HepG2 (cell line): ENCODE results near the gene TMX3. TPM values are rescaled to one million over a fixed set of nuclear protein-coding genes. Genes with fewer than 3 reads are reported as not detected.

Experiments
- ATAC-seq: fragments of 200-7000 bp; cut with Tn5 transposase; 3 replicates; pipeline ENCODE4 v1.9.1; 2020; ENCODE audit warnings: mild to moderate bottlenecking, moderate library complexity
- BruUV-seq: library from RNA; stranded (reverse); fragments of 400-500 nt; replicated peaks from 2 replicates; lab custom pipeline; 2021; lab: Mats Ljungman, UMichigan
- CTCF ChIA-PET: fragments of 300-600 bp; formaldehyde crosslinking; extraction: SDS; loops from one replicate; lab custom pipeline; 2021; ENCODE audit warnings: low total read pairs, inconsistent platforms, low intra/inter-chr PET ratio; lab: Yijun Ruan, JAX
- POLR2A ChIA-PET: fragments of 350-600 bp; sonication (Branson Sonifier 250); formaldehyde crosslinking; loops from one replicate; lab custom pipeline; 2020; ENCODE audit warnings: antibody characterized with exemption, inconsistent platforms; lab: Yijun Ruan, JAX
- DNase-seq: peaks from one replicate; pipeline ENCODE4 v3.0.0-alpha.2; 2015; ENCODE audit warnings: low spot score
- FAIRE-seq: peaks from 3 replicates; lab custom pipeline; 2011; peaks lifted over from hg19 to GRCh38; lab: Jason Lieb, UNC
- H2AFZ ChIP-seq: one replicate; pipeline ENCODE4 v1.6.1; 2011; ENCODE audit warnings: low read length, inconsistent platforms
- H3K27ac ChIP-seq: fragments of 300-600 bp; 3 replicates; pipeline ENCODE4 v1.8.0; 2011; ENCODE audit warnings: mixed run types, mild to moderate bottlenecking, mixed read lengths, low read length, inconsistent platforms; ENCODE audit not compliant: insufficient read depth; ENCODE audit errors: extremely low read length
- H3K27me3 ChIP-seq, 2 experiments: fragments of 200-600 bp in 1 of 2; 2 replicates in 1 of 2; 3 replicates in 1 of 2; pipeline versions ENCODE4 v1.6.0 to v1.8.0; 2011; ENCODE audit warnings: low read length in 2 of 2, mild to moderate bottlenecking in 2 of 2, moderate library complexity in 2 of 2, inconsistent platforms in 1 of 2; ENCODE audit not compliant: insufficient read depth in 2 of 2, control insufficient read depth in 1 of 2
- H3K36me3 ChIP-seq, 2 experiments: fragments of 200-600 bp in 1 of 2; replicated peaks in 1 of 2; 2 replicates in 1 of 2; 3 replicates in 1 of 2; pipeline versions ENCODE4 v1.5.1 to v1.8.0; 2011; ENCODE audit warnings: low read length in 2 of 2, inconsistent platforms in 1 of 2; ENCODE audit not compliant: insufficient read depth in 2 of 2, control insufficient read depth in 1 of 2
- H3K4me1 ChIP-seq: 2 replicates; pipeline ENCODE4 v1.5.1; 2012; ENCODE audit warnings: low read length, inconsistent platforms; ENCODE audit not compliant: insufficient read depth
- H3K4me2 ChIP-seq: 2 replicates; pipeline ENCODE4 v1.6.0; 2011; ENCODE audit warnings: low read depth, low read length, inconsistent platforms
- H3K4me3 ChIP-seq, 3 experiments: fragments of 200-600 bp in 1 of 3; sonication (generic), shearing (Covaris generic) in 1 of 3; replicated peaks in 1 of 3; 2 replicates each; pipeline ENCODE4 v1.5.1; 2011 to 2016; ENCODE audit warnings: low read length in 3 of 3, inconsistent platforms in 2 of 3, low read depth in 2 of 3, mild to moderate bottlenecking in 2 of 3, control low read depth in 1 of 3, mixed read lengths in 1 of 3; ENCODE audit not compliant: insufficient read depth in 1 of 3
- H3K79me2 ChIP-seq: one replicate; pipeline ENCODE4 v1.6.1; 2011; ENCODE audit warnings: low read length, inconsistent platforms; ENCODE audit not compliant: insufficient read depth
- H3K9ac ChIP-seq: 2 replicates; pipeline ENCODE4 v1.6.0; 2011; ENCODE audit warnings: mild to moderate bottlenecking, low read depth, low read length, inconsistent platforms; ENCODE audit not compliant: insufficient read depth
- H3K9me3 ChIP-seq: 2 replicates; pipeline ENCODE4 v1.5.1; 2012; ENCODE audit warnings: mild to moderate bottlenecking, low read length
- H4K20me1 ChIP-seq: 2 replicates; pipeline ENCODE4 v1.6.0; 2011; ENCODE audit warnings: inconsistent platforms, mild to moderate bottlenecking, low read length, moderate library complexity; ENCODE audit not compliant: insufficient read depth
- ATF7 ChIP-seq, 2 experiments: fragments of 450-650 bp in 1 of 2; sonication (generic) in 1 of 2; formaldehyde crosslinking in 1 of 2; IDR thresholded peaks; 2 replicates each; pipeline versions ENCODE4 v1.4.0 to v1.6.1; 2016 to 2020; ENCODE audit warnings: antibody characterized with exemption in 1 of 2, mild to moderate bottlenecking in 1 of 2, missing genetic modification reagents in 1 of 2
- CREB1 ChIP-seq, 2 experiments: fragments of 450-650 bp in 1 of 2; IDR thresholded peaks; 2 replicates each; pipeline ENCODE4 v1.6.1; 2016 to 2017; ENCODE audit warnings: control low read depth in 1 of 2, mild to moderate bottlenecking in 1 of 2, missing compliant biosample characterization in 1 of 2, missing genetic modification characterization in 1 of 2
- LBX2 ChIP-seq: sonication (generic); formaldehyde crosslinking; IDR thresholded peaks from 2 replicates; pipeline ENCODE4 v1.5.0; 2020; ENCODE audit warnings: missing genetic modification reagents, mild to moderate bottlenecking, borderline replicate concordance
- SMC3 ChIP-seq: IDR thresholded peaks from 2 replicates; pipeline ENCODE4 v1.6.1; 2011; ENCODE audit warnings: low read length, improper control_type of control experiment
- SOX5 ChIP-seq: IDR thresholded peaks from 2 replicates; pipeline ENCODE4 v1.6.1; 2016; ENCODE audit warnings: borderline replicate concordance
- SOX6 ChIP-seq, 2 experiments: fragments of 450-650 bp in 1 of 2; sonication (generic) in 1 of 2; formaldehyde crosslinking in 1 of 2; IDR thresholded peaks; 2 replicates each; pipeline versions ENCODE4 v1.4.0 to v1.6.1; 2017 to 2020; ENCODE audit warnings: antibody characterized with exemption in 1 of 2, mild to moderate bottlenecking in 1 of 2, missing genetic modification reagents in 1 of 2
- TBX2 ChIP-seq: sonication (generic); formaldehyde crosslinking; IDR thresholded peaks from 2 replicates; pipeline ENCODE4 v1.5.0; 2020; ENCODE audit warnings: missing genetic modification reagents, mild to moderate bottlenecking, borderline replicate concordance
- TP53 ChIP-seq: sonication (generic); formaldehyde crosslinking; conservative IDR thresholded peaks from 2 replicates; pipeline ENCODE4 v1.4.0; 2020; ENCODE audit warnings: missing genetic modification reagents
- ZMYM2 ChIP-seq: sonication (generic); formaldehyde crosslinking; IDR thresholded peaks from 2 replicates; pipeline ENCODE4 v1.8.0; 2022; ENCODE audit warnings: mild to moderate bottlenecking, missing genetic modification reagents
- ZNF124 ChIP-seq: sonication (generic); formaldehyde crosslinking; IDR thresholded peaks from 2 replicates; pipeline ENCODE4 v1.4.0; 2020; ENCODE audit warnings: missing genetic modification reagents
- ZNF335 ChIP-seq: sonication (generic); formaldehyde crosslinking; IDR thresholded peaks from 2 replicates; pipeline ENCODE4 v1.4.0; 2020; ENCODE audit warnings: missing genetic modification reagents
- ZNF446 ChIP-seq: sonication (generic); formaldehyde crosslinking; IDR thresholded peaks from 2 replicates; pipeline ENCODE4 v1.5.0; 2020; ENCODE audit warnings: mild to moderate bottlenecking, missing genetic modification reagents
- ZNF572 ChIP-seq: sonication (generic); formaldehyde crosslinking; IDR thresholded peaks from 2 replicates; pipeline ENCODE4 v1.5.1; 2020; ENCODE audit warnings: mild to moderate bottlenecking, missing genetic modification reagents
- ZNF598 ChIP-seq: sonication (generic); formaldehyde crosslinking; IDR thresholded peaks from 2 replicates; pipeline ENCODE4 v1.5.1; 2020; ENCODE audit warnings: mild to moderate bottlenecking, missing genetic modification reagents, borderline replicate concordance
- ZSCAN21 ChIP-seq: sonication (generic); formaldehyde crosslinking; IDR thresholded peaks from 2 replicates; pipeline ENCODE4 v1.8.0; 2022; ENCODE audit warnings: mild to moderate bottlenecking, missing genetic modification reagents, moderate library complexity, borderline replicate concordance
- ZSCAN22 ChIP-seq: sonication (generic); formaldehyde crosslinking; IDR thresholded peaks from 2 replicates; pipeline ENCODE4 v1.4.0; 2020; ENCODE audit warnings: mild to moderate bottlenecking, missing genetic modification reagents
- WGBS: methylation state at CpG from one replicate; pipeline ENCODE4 v1.1.6; 2017; ENCODE audit warnings: low lambda C conversion rate; 5-methylcytosine and 5-hydroxymethylcytosine counted together
- in situ Hi-C: cut with HindIII; loops from 2 replicates; pipeline ENCODE4 v1.10.0; 2017; ENCODE audit warnings: low pct_unique_long_range_greater_than_20kb; ENCODE audit not compliant: extremely low pct_ligation_motif_present
- intact Hi-C: fragments of 100-400 bp; cut with micrococcal nuclease; formaldehyde crosslinking; loops from one replicate; pipeline ENCODE4 v1.10.0; 2022; ENCODE audit not compliant: unreplicated experiment
- polyA plus RNA-seq, 8 experiments: library from polyadenylated mRNA; depleted of rRNA in 3 of 8; stranded (reverse) in 7 of 8; unstranded in 1 of 8; fragments of >200 nt; fragmentation: Illumina TruSeq in 4 of 8; extraction: Trizol in 4 of 8; gene quantifications; 2 replicates each; pipeline versions ENCODE4 v1.2.1 to v1.2.3, GENCODE V29; 2011 to 2016; ENCODE audit warnings: low read depth in 4 of 8, missing spikeins in 1 of 8, mixed read lengths in 1 of 8; ENCODE audit not compliant: insufficient read depth in 1 of 8
- total RNA-seq, 5 experiments: library from RNA; depleted of rRNA; stranded (reverse); fragments of >200 nt; fragmentation: Illumina TruSeq; extraction: Trizol; gene quantifications; 2 replicates each; pipeline ENCODE4 v1.2.3, GENCODE V29; 2016; ENCODE audit warnings: low read depth in 1 of 5
- TF ChIP-seq, protein P1 (sequence below): sonication (generic); formaldehyde crosslinking; IDR thresholded peaks from 2 replicates; pipeline ENCODE4 v1.5.0; 2020; ENCODE audit warnings: missing genetic modification reagents
- TF ChIP-seq, protein P2 (sequence below): sonication (generic); formaldehyde crosslinking; conservative IDR thresholded peaks from 2 replicates; pipeline ENCODE4 v1.4.0; 2020; ENCODE audit warnings: missing genetic modification reagents

TMX3 gene
- total and polyA plus RNA-seq, 2 of the 13 experiments (the other 11 are each of a cell fraction or from before 2014, with no cell fraction given), result 12.9 to 25.0 TPM

GRCh38 chr18:68739462-68739861 is 24.6 kb upstream of the TMX3 start:
- intact Hi-C loops, result no loop called here
- POLR2A ChIA-PET, result no interaction called here

DNA sequence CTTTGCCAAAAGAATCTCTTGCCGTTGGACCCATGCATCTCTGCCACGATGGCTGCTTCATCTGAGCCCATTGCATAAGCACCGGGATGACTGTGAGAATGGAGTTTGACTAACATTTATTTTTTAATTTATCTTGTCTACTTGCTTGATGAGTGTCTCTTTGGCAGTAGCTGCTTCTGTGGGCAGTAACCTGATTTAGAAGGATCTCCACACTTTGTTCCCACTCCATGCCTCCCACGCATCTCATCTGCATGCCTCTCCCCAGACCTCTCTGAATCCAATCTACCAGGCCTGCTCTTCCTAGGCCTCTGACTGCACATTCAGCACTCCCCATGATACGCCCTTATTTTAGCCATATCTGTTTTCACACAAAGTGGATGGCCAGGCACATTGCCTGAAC is 23.7 kb upstream of the TMX3 start:
- FAIRE-seq (no peak), DNase-seq (no peak), ATAC-seq (no peak)
- in situ Hi-C loops, result no loop called here
- Histone ChIP-seq H3K4me1 (no peaks in the 10 kb centered on the region), H3K9ac (no peak overlapping the region), H3K4me3 (no peak overlapping the region), H3K4me2 (no peak overlapping the region), H2AFZ (no peak overlapping the region), H3K27me3 (no peaks in the 10 kb centered on the region), H3K27ac (no peak overlapping the region), H3K9me3 (no peaks in the 10 kb centered on the region), H4K20me1 (no peaks in the 10 kb centered on the region), H3K79me2 (no peaks in the 10 kb centered on the region), H3K36me3 (no peaks in the 10 kb centered on the region)
- POLR2A ChIA-PET, result no interaction called here
- 79% methylated on average over 4 of the region's 5 CpGs for WGBS
- intact Hi-C loops, result no loop called here
- CTCF ChIA-PET, result no interaction called here
- no TSS peak for BruUV-seq
- no peak for TF ChIP-seq ZMYM2 (CRISPR knock-in tag)
- no peak for TF ChIP-seq LBX2 (CRISPR knock-in tag)
- TF ChIP-seq TP53 (CRISPR knock-in tag), result no peak
- TF ChIP-seq TBX2, result no peak
- TF ChIP-seq ZSCAN21 (CRISPR knock-in tag), result no peak
- TF ChIP-seq ZNF598 (CRISPR knock-in tag), result no peak
- no peak for TF ChIP-seq SMC3
- TF ChIP-seq SOX5 (CRISPR knock-in tag), result no peak
- no peak for TF ChIP-seq ZNF446
- no peak for TF ChIP-seq ZNF124 (CRISPR knock-in tag)
- TF ChIP-seq ZSCAN22 (CRISPR knock-in tag), result no peak
- TF ChIP-seq ZNF335 (CRISPR knock-in tag), result no peak
- TF ChIP-seq, protein P1, sequence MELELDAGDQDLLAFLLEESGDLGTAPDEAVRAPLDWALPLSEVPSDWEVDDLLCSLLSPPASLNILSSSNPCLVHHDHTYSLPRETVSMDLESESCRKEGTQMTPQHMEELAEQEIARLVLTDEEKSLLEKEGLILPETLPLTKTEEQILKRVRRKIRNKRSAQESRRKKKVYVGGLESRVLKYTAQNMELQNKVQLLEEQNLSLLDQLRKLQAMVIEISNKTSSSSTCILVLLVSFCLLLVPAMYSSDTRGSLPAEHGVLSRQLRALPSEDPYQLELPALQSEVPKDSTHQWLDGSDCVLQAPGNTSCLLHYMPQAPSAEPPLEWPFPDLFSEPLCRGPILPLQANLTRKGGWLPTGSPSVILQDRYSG (CRISPR knock-in tag), result no peak
- TF ChIP-seq, protein P2, sequence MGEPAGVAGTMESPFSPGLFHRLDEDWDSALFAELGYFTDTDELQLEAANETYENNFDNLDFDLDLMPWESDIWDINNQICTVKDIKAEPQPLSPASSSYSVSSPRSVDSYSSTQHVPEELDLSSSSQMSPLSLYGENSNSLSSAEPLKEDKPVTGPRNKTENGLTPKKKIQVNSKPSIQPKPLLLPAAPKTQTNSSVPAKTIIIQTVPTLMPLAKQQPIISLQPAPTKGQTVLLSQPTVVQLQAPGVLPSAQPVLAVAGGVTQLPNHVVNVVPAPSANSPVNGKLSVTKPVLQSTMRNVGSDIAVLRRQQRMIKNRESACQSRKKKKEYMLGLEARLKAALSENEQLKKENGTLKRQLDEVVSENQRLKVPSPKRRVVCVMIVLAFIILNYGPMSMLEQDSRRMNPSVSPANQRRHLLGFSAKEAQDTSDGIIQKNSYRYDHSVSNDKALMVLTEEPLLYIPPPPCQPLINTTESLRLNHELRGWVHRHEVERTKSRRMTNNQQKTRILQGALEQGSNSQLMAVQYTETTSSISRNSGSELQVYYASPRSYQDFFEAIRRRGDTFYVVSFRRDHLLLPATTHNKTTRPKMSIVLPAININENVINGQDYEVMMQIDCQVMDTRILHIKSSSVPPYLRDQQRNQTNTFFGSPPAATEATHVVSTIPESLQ (CRISPR knock-in tag), result no peak
- no peak for TF ChIP-seq ZNF572 (CRISPR knock-in tag)

More at GRCh38 chr18:68739462-68739861, 24.6 kb upstream of the TMX3 start:
- Histone ChIP-seq H3K27ac (no peak overlapping the region), H3K36me3 (no peaks in the 10 kb centered on the region), H3K4me3 (no peak overlapping the region), H3K4me1 (no peaks in the 10 kb centered on the region), H4K20me1 (no peaks in the 10 kb centered on the region), H3K4me2 (no peak overlapping the region), H3K9me3 (no peaks in the 10 kb centered on the region), H3K79me2 (no peaks in the 10 kb centered on the region), H3K9ac (no peak overlapping the region), H2AFZ (no peak overlapping the region), H3K27me3 (no peaks in the 10 kb centered on the region)
- FAIRE-seq (no peak), ATAC-seq (no peak), DNase-seq (no peak)
- BruUV-seq, result no TSS peak
- TF ChIP-seq CREB1 (IDR thresholded peaks at IDR 0.05), result peak; percentile 55
- TF ChIP-seq CREB1 (CRISPR knock-in tag; IDR thresholded peaks at IDR 0.05), result no peak
- TF ChIP-seq SOX6 (IDR thresholded peaks at IDR 0.05), result no peak
- no peak for TF ChIP-seq SOX6 (CRISPR knock-in tag; IDR thresholded peaks at IDR 0.05)
- TF ChIP-seq ATF7 (IDR thresholded peaks at IDR 0.05), result peak; percentile 29; the same call in 1 of the 2 replicates
- TF ChIP-seq ATF7 (CRISPR knock-in tag; IDR thresholded peaks at IDR 0.05), result no peak
- in situ Hi-C loops, result no loop called here
- CTCF ChIA-PET, result no interaction called here
- WGBS, result 94% methylated on average over 1 of the region's 1 CpG
